Measurements from ENCODE around the gene TNFRSF11A.

Gene TNFRSF11A

DNA sequence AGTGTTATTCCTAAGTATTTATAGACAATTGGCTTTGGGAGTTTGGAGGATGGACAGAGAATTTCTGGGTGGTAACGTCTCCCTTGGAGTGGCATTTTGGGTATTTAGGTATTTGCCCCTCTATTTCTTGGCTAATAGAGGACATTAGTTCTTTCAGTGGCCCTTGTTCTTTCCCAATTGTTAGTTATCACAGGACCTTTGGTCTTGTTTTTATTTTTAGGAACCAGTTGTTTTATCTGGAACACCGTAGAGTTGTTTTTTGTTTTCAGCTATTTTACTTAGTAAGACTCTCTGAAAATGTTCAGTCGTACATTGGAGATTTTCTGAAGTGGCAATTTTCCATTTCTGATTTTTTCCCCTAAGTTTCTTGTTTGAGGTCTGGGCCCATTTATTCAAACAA is 40.5 kb upstream of the TNFRSF11A start:
- no peak overlapping the region for H3K4me3 ChIP-seq (ENCODE audit: low read depth, low read length)
- TF ChIP-seq, protein P1, sequence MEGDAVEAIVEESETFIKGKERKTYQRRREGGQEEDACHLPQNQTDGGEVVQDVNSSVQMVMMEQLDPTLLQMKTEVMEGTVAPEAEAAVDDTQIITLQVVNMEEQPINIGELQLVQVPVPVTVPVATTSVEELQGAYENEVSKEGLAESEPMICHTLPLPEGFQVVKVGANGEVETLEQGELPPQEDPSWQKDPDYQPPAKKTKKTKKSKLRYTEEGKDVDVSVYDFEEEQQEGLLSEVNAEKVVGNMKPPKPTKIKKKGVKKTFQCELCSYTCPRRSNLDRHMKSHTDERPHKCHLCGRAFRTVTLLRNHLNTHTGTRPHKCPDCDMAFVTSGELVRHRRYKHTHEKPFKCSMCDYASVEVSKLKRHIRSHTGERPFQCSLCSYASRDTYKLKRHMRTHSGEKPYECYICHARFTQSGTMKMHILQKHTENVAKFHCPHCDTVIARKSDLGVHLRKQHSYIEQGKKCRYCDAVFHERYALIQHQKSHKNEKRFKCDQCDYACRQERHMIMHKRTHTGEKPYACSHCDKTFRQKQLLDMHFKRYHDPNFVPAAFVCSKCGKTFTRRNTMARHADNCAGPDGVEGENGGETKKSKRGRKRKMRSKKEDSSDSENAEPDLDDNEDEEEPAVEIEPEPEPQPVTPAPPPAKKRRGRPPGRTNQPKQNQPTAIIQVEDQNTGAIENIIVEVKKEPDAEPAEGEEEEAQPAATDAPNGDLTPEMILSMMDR (IDR thresholded peaks at IDR 0.05; ENCODE audit: borderline replicate concordance, insufficient read depth, low read depth, low read length): no peak

DNA sequence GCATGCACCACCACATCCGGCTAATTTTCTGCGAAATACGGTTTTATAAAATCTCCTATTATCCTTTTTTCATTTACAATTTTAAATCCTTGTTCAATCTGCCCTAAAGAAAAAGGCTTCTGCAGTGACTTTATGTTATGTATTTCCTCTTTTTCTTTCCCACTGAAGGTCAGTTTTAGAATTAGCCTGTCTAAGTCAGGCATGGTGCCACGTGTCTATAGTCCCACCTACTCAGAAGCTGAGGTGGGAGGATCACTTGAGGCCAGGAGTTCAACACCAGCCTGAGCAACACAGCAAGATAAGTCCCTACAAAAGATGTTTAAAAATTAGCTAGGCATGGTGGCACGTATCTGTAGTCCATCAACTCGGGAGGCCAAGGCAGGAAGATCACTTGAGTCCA is 39.8 kb upstream of the TNFRSF11A start:
- TF ChIP-seq, protein P1 (IDR thresholded peaks at IDR 0.05; ENCODE audit: borderline replicate concordance, insufficient read depth, low read depth, low read length): no peak
- H3K4me3 ChIP-seq (ENCODE audit: low read depth, low read length): no peak overlapping the region

DNA sequence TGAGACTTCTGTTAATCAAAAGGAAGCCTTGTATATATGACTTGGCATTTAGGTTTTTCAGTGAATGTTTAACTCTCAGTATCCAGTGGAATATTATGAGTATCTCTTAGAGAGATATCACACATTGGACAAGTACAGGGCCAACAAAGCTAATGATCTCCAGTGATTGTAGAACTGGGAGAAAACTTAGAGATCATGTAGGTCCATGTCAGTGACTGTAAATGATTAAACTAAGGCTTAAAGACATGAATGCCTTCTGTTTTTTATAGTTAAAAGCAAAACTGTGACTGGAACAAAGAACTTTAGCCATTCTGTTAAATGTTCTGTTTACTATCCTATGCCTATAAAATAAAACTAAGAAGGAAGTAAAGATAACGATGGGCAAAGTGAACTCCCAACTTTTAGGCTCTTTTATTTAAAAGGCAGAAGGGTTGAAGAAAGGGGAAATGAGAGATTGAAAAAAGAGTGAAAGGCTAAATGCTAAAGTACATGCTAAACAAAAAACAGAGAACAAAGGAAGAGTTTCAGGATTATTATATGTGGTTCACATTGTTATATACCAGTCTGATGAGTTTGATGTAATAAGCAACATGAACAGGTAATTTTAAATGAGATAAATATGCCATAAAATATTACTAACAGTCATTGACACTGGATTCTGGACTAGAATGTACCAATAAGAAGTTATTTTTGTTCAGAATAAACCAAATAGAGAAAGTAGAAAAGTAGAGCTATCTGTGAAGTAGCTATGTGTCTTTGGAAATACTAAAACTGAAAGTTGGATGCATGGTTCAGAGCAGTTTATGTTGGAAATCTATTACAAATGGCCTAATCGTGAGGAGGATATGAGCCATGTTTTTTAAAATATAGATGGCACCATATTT is 37.1 kb upstream of the TNFRSF11A start:
- H3K4me3 ChIP-seq (ENCODE audit: low read depth, low read length): no peak overlapping the region
- TF ChIP-seq, protein P1 (IDR thresholded peaks at IDR 0.05; ENCODE audit: borderline replicate concordance, insufficient read depth, low read depth, low read length): no peak

DNA sequence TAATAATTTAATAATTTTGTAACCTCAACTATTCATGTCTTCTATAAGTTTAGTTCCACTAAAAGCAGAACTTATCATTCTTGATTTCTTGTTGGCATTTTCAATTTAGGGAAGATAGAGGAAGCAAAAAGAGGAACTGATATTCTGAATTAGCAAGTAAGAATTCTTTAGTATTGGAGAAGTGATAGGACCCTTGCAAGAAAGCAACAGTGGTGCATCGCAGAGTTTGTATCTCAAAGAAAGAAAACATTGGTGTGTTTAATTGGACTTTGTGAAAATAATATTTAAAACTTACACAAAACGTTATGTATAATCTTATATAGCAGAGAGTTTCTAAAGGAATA is 36.5 kb upstream of the TNFRSF11A start:
- TF ChIP-seq, protein P1 (IDR thresholded peaks at IDR 0.05; ENCODE audit: borderline replicate concordance, insufficient read depth, low read depth, low read length): no peak
- no peak overlapping the region for H3K4me3 ChIP-seq (ENCODE audit: low read depth, low read length)

GRCh38 chr18:62289047-62289446 is 36.1 kb upstream of the TNFRSF11A start:
- TF ChIP-seq, protein P1 (IDR thresholded peaks at IDR 0.05; ENCODE audit: borderline replicate concordance, insufficient read depth, low read depth, low read length): no peak
- H3K4me3 ChIP-seq (ENCODE audit: low read depth, low read length): no peak overlapping the region

DNA sequence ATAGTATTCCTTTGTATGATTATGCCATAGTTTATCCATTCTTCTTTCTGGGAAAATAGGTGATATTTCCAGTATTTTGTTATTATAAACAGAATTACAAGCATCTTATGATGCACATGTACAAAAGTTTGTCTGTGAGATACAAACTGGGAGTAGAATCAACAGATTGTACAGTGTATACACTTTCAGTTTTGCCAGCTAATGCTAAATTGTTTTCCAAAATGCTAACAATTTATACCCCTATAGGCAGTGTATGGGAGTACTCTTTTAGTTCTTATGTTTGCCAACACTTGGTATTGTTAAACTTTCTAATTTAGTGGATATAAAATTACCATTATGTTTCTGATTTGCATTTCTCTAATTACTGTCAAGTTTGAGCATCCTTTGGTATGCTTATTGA is 31.0 kb upstream of the TNFRSF11A start:
- H3K4me3 ChIP-seq (ENCODE audit: low read depth, low read length): no peak overlapping the region
- TF ChIP-seq, protein P1 (IDR thresholded peaks at IDR 0.05; ENCODE audit: borderline replicate concordance, insufficient read depth, low read depth, low read length): no peak

- no peak overlapping the region for H3K4me3 ChIP-seq (ENCODE audit: low read depth, low read length)
- TF ChIP-seq, protein P1 (IDR thresholded peaks at IDR 0.05; ENCODE audit: borderline replicate concordance, insufficient read depth, low read depth, low read length): no peak
These were observed 24.6 kb upstream of the TNFRSF11A start for GRCh38 chr18:62300359-62300963.
